Measurements from ENCODE around the gene FMNL2.
"Not testable (repeated sequence)": the region's sequence is repeated elsewhere in the genome, so short reads cannot be mapped to it uniquely, and the experiment has no call there.

Gene FMNL2

GRCh38 chr2:152470861-152471854, 136.2 kb downstream of the FMNL2 start:
- no peak for DNase-seq (ENCODE audit: low read depth)

DNA sequence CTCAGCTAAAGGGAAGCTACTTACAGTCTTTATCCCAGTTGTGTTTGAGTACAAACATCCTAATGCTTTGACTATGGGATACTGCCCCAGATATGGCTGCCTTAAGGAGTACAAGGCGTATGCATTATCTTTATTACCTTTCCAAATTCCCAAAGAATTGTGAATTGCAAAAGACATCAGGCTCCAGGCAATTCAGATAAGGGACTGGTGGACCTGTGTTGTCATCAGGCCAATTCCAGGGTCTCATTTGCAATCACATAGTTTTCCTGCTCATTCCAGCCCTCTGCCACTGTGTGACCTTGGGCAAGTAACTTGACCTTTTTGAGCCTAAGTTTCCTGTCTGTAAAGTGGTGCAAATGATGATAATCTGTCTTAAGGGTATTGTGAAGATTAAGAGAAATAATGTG, 137.5 kb downstream of the FMNL2 start:
- no peak for DNase-seq (ENCODE audit: low read depth)

DNA sequence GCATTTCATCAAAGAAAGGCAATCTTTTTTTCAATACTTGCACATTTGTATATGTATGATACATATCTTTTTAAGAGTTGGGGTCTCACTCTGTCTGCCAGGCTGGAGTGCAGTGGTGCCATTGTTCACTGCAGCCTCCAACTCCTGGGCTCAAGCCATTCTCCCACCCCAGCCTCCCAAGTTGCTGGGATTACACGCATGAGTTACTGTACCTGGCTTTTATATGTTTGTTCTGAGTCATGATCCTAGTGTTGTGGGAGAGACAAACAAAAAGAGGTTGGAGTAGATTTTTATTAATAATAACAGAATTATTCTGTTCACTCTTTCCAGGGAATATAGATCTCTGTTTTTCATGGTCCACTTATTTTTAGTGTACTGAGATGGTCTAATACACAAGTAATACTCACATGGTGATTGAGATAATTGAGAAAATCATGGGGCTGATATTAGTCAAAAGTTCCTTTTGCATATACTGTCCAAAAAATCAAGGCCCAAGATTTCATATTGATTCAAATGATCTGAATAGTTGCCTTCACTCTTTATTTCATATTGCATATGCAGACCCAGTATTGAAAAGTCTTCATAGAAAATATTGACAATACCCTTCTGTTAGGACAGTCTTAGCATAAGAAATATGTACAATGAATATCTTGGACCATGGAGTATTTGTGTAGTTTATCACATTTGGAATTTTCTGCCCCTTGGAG, 138.3 kb downstream of the FMNL2 start:
- no peak for DNase-seq (ENCODE audit: low read depth)

DNA sequence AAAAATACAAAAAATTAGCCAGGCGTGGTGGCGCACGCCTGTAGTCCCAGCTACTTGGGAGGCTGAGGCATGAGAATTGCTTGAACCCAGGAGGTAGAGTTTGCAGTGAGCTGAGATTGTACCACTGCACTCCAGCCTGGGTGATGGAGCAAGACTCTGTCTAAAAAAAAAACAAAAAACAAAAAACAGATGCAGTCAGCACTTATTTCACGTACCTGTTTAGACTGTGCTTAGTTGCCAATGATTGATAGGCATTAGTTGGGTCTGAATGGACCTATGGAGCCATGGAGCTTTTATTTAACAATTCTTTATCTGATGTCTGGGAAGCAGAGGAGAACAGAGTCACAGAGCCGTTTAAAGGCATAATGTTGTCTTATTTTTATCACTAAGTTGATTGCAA, 139.5 kb downstream of the FMNL2 start:
- DNase-seq (ENCODE audit: low read depth), result not testable (repeated sequence)

- no peak for DNase-seq (ENCODE audit: low read depth)
Measured at GRCh38 chr2:152475982-152476381, 141.0 kb downstream of the FMNL2 start.

GRCh38 chr2:152477347-152478092, 142.5 kb downstream of the FMNL2 start:
- DNase-seq (ENCODE audit: low read depth), result no peak

- DNase-seq (ENCODE audit: low read depth), result no peak
Measured at GRCh38 chr2:152479282-152479681, 144.3 kb downstream of the FMNL2 start.

GRCh38 chr2:152480821-152481399, 145.9 kb downstream of the FMNL2 start:
- DNase-seq (ENCODE audit: low read depth), result no peak

- no peak for DNase-seq (ENCODE audit: low read depth)
Measured at GRCh38 chr2:152481881-152482583, 147.1 kb downstream of the FMNL2 start.

DNA sequence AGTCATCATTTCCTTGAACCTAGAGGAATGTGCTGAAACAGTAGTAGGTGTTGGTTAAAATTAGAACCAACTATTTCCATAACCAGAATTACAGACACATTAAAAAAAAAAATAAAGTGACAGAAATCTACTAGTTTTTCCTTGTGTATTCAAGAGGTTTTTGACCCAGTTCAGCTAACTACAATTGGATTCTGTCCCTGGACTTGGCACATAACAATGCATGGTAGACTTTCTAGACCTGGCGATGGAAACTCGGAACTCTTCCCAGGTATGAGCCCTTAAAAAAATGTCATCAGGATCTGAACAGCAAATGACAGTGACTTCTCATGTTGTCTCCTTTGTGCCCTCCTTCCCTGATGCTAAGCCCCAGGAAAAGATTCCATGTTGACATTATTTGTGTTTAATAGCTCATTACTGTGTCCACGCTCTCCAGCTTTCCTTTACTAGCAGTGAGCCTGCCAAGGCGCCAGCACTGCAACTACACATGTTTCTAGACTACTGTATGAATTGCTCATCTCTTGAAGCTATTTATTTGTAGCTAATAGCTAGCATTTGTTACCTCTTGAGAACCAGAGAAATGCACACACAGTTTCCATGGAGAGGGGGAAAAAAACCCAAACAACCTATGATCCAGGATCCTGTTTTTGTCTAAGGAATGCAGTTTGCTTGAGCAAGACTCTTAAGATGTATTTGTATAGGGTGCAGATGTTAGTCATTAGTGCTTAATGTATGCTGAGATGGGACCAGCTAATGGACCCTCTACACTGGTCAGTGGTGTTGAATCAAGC, 148.5 kb downstream of the FMNL2 start:
- DNase-seq (ENCODE audit: low read depth), result no peak

- no peak for DNase-seq (ENCODE audit: low read depth)
Measured at GRCh38 chr2:152485954-152486736, 151.2 kb downstream of the FMNL2 start.

- no peak for DNase-seq (ENCODE audit: low read depth)
Measured at GRCh38 chr2:152486737-152487400, 151.9 kb downstream of the FMNL2 start.

DNA sequence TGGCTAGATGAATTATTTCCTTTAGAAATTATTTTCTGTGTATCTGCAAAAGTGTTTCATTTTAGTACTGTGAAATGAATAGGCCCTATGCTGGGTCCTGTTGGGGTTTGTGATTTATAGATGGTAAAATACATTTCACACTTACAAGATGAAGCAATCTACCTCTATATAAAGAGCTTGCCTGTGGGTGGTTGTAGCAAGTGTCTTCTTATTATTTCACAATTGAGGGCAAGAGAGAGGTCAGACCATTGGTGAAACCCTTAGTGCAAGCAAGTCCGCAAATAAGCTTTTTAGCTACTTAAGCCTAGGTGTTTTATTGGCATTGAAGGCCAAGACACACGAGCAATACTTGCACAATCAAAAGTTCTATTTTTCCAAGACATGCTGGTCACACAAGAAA, 153.1 kb downstream of the FMNL2 start:
- DNase-seq (ENCODE audit: low read depth), result no peak

DNA sequence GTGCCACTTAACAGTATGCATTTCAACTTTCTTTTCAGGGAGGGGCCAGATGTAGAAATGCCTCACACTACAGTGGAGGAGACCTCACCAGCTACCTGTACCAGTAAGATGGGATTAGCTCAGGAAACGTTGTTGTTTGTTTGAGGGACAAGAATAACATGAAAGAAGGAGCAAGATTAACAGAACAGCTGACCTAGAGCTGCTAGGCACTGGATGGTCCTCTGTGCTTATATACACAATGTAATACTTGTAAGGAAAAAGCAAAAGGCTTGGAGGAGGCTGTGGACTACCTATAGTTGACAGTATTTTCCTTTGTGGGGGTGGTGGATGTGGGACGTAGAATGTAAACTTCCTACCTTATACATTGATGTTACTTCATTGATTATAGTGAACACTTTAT, 154.4 kb downstream of the FMNL2 start:
- no peak for DNase-seq (ENCODE audit: low read depth)

DNA sequence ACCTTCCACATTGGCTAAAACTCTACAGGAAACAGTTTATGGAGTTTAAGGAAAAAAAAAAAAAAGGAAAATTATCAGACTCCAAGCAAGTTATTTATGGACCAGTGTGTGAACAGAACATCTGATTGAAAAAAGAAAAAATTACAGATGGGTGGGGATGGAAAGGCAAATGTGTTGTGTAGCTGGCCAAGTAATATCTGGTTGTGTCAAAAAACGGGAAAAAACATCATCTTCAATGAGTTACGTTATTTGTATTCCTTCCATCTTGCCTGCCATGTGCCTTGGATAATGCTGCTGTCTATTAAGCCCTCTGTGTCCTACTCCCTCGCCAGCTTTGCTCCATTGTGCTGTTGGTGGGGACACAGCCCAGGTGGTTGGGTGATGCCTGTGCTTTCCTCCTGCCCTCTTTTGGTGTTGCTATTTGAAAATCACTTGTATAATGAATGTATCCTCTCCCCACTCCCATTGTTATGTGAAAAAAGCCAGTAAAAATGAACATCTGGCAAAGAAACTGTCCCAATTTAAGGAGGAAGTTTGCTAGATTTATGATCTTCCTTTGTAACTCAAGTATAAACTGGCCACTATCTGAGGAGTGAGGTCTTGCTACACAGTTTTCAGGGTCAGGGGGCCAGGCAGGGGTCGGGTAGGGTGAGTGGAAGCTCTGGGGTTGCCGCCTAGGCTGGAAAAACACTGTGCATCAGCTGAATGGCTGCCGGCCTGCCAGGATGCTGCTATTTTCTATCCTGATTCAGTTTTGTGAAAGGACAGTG, 155.9 kb downstream of the FMNL2 start:
- no peak for DNase-seq (ENCODE audit: low read depth)

DNA sequence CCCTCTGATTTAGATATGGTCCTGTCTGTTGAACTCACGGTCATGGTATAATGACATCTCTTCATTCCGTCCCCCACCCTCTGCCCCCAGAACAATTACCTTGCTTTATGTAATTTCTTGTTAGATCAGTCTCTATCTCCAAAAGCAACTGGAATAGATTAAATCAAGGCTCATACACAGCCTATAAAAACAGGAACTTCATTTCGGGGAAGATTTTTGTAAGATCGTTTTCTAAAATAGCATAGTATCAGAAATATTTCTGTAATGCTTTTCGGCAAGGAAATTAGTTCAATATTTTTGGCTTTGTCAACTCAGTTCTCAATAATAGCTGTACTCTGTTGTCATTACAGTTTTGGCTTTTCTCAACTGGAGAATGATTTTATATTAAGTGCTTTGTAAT, 157.2 kb downstream of the FMNL2 start:
- DNase-seq (ENCODE audit: low read depth), result no peak

DNA sequence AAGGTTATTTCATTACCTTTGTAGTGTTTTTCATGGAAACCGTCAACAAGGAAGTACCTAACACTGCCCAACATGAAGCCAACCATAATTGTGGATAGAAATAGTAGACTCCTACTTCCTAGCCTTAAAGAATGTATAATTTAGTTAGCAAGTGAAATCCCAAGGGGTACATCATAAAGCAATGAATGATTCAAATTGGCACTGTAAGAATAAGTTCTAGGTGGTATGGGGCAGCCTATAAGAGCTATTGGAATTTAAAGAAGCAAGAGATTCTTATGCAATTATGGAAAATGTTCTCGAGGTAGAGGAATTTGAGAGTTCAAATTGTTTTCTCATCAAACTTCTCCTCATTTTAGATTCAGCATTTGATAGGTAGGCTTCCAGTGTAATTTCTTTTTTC, 157.9 kb downstream of the FMNL2 start:
- no peak for DNase-seq (ENCODE audit: low read depth)

GRCh38 chr2:152493417-152493816, 158.4 kb downstream of the FMNL2 start:
- no peak for DNase-seq (ENCODE audit: low read depth)

All from iris pigment epithelial cell (primary cell).